Measurements from ENCODE around the gene B3GALT4.

- no peak for TF ChIP-seq ZNF276 (CRISPR knock-in tag; IDR thresholded peaks at IDR 0.05; ENCODE audit: low read depth)
- no peak for TF ChIP-seq ZFP37 (CRISPR knock-in tag; IDR thresholded peaks at IDR 0.05; ENCODE audit: borderline replicate concordance)
- 0 out of 2 replicates have a peak, but pooled peaks have one; percentile 49 for TF ChIP-seq TBP (CRISPR knock-in tag; IDR thresholded peaks at IDR 0.05)
- no peak for TF ChIP-seq ZNF318 (CRISPR knock-in tag; IDR thresholded peaks at IDR 0.05)
- TF ChIP-seq RXRA (CRISPR knock-in tag; IDR thresholded peaks at IDR 0.05): no peak
Measured at GRCh38 chr6:33249732-33250630, 26.9 kb upstream of the B3GALT4 start.
